Activated naive CD8-positive, alpha-beta T cell treated with anti-CD3 and anti-CD28 coated beads, Interleukin-2, amount 10 ng/mL, durations not matched to agents 7 days and 5 days (primary cell): ENCODE results near the gene HIVEP3. TPM values are rescaled to one million over a fixed set of nuclear protein-coding genes. Genes with fewer than 3 reads are reported as not detected.
A peak's percentile ranks its signal among the peaks of the same experiment; 100 is the strongest.

Source experiments
- ATAC-seq: fragments of 150-1000 bp; cut with Tn5 transposase; one replicate; pipeline ENCODE4 v1.10.0; 2021; ENCODE audit warnings: low read depth, moderate library complexity
- POLR2A ChIA-PET: fragments of 350-600 bp; sonication (Branson Sonifier 250); formaldehyde crosslinking; loops from one replicate; lab custom pipeline; 2021; ENCODE audit warnings: antibody characterized with exemption; lab: Charles Lee
- DNase-seq: peaks from one replicate; pipeline ENCODE4 v3.0.0; 2021
- H3K27ac Mint-ChIP-seq: one replicate; pipeline ENCODE4 v1.8.0; 2022; ENCODE audit warnings: mild to moderate bottlenecking, mixed read lengths
- H3K27me3 Mint-ChIP-seq: one replicate; pipeline ENCODE4 v1.8.0; 2022; ENCODE audit warnings: mild to moderate bottlenecking, moderate library complexity, mixed read lengths
- H3K36me3 Mint-ChIP-seq: one replicate; pipeline ENCODE4 v1.8.0; 2021; ENCODE audit warnings: mild to moderate bottlenecking, mixed read lengths
- H3K4me1 Mint-ChIP-seq: one replicate; pipeline ENCODE4 v1.8.0; 2021; ENCODE audit warnings: mixed read lengths
- H3K4me3 Mint-ChIP-seq: one replicate; pipeline ENCODE4 v1.8.0; 2022; ENCODE audit warnings: mild to moderate bottlenecking, moderate library complexity, mixed read lengths
- H3K9me3 Mint-ChIP-seq: one replicate; pipeline ENCODE4 v1.8.0; 2021; ENCODE audit warnings: mixed read lengths
- total RNA-seq, 2 experiments: library from RNA; stranded (reverse); gene quantifications; one replicate each; pipeline ENCODE4 v1.2.3, GENCODE V29; 2021

Gene HIVEP3
- total RNA-seq, 2 experiments from 2014 or later, result 10.1 to 10.7 TPM

DNA sequence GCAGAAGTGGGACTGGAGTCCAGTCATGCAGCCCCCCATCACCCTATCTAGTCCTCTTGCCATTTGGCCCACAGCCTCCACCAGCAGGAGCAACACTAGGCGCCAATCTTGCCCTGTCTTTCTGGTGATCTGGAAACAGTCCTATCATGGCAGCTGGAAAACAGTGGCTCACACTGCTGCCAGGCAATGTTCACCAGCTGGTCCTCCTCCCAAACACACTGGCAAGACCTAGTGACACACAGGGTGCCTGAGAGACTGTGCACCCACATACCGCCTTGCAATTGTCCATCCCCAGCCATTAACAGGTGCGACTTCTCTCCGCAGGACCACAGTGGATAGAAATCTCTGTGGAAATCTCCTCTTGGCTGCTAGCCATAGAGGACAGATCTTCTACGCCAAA is 105.5 kb downstream of the HIVEP3 start:
- ATAC-seq (no peak), DNase-seq (no peak)
- no peak overlapping the region for H3K27ac Mint-ChIP-seq
- H3K9me3 Mint-ChIP-seq, result no peaks in the 10 kb centered on the region
- peaks cover 20% of the 10 kb centered on the region for H3K4me1 Mint-ChIP-seq
- POLR2A ChIA-PET, result no interaction called here
- H3K36me3 Mint-ChIP-seq, result no peaks in the 10 kb centered on the region
- H3K27me3 Mint-ChIP-seq, result no peaks in the 10 kb centered on the region
- no peak overlapping the region for H3K4me3 Mint-ChIP-seq

DNA sequence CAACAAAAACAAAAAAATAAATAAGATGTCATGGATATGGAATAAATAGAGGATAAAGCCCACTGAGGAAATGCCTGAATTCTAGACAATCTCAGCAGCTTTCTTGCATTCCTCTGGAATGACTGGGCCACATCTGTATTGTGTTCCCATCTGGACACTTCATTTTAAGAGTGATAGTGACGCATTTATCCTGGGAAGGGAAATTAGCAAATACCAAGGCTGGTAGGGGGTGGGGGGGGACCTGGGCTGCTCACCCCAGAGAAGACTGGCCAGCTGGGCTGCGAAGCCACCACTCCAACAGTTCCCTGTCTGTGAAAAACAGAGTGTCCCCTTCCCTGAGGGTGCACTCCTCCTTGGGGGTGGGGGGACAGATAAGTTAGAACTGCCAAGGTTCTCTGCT is 106.3 kb downstream of the HIVEP3 start:
- DNase-seq (no peak), ATAC-seq (no peak)
- H3K27me3 Mint-ChIP-seq, result no peaks in the 10 kb centered on the region
- peaks cover 22% of the 10 kb centered on the region for H3K4me1 Mint-ChIP-seq
- no peaks in the 10 kb centered on the region for H3K36me3 Mint-ChIP-seq
- H3K9me3 Mint-ChIP-seq, result no peaks in the 10 kb centered on the region
- no peak overlapping the region for H3K27ac Mint-ChIP-seq
- POLR2A ChIA-PET, result interaction anchor here (1.1 to 1.4 kb wide), 2 partner anchors 80 to 151 kb away, joined by 3 read pairs; no protein-coding TSS in a partner anchor
- H3K4me3 Mint-ChIP-seq, result no peak overlapping the region

DNA sequence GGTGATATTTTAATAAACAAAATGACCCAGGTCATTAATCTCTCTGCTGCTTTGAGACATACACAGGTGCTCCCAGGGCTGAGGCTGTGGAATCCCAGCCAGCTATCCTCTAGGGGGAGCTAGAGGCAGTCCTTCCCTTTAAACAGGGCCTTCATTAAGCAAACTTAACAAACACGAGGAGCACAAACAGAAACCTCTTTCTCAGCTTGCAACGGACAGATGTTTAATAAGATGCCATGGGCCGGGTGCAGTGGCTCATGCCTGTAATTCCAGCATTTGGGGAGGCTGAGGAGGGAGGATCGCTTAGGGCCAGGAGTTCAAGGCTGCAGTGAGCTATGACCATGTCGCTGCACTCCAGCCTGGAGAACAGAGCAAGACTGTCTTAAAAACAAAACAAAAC is 106.7 kb downstream of the HIVEP3 start:
- DNase-seq (no peak), ATAC-seq (peak; percentile 65)
- POLR2A ChIA-PET, result interaction anchor here (1.1 to 1.4 kb wide), 3 partner anchors 81 to 150 kb away, joined by 3 read pairs; no protein-coding TSS in a partner anchor
- Mint-ChIP-seq H3K36me3 (no peaks in the 10 kb centered on the region), H3K27me3 (no peaks in the 10 kb centered on the region), H3K4me1 (peaks cover 26% of the 10 kb centered on the region), H3K27ac (peak overlapping the region; percentile 32), H3K9me3 (no peaks in the 10 kb centered on the region), H3K4me3 (no peak overlapping the region)

DNA sequence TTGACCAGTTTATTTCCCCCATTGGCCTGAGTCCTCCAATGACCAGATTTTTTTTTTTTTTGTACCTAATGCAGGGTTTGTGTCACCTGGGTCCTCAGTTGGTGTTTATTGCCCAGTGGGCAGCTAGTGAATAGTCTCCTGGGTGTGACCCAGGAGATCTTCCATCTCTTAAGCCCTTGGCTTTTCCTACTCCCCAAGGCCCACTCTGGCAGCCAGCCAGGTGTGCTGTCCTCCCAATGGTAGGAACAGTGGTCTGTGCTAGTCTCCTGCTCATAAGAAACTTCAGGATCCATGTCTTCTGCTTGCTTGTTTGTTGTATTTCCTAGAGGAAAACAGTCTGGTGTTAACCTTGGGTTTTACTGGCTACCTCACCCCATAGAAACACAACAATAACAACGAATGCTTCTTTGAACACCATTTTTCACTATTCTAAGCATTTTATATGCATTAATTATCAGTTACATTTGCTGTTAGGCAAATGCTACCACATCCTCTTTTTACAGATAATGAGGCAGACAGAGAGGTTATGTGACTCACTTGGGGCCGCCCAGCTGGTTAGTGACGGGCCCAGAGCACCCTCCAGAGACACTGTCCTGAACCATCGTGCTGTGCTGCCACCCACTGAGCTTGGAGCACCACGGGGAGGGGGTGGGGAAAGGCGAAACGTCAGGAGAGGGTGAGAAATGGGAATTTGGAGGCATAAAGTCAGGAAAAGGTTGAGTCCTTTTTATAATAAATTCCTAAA is 107.5 kb downstream of the HIVEP3 start:
- POLR2A ChIA-PET, result interaction anchor here (1.1 to 1.4 kb wide), 3 partner anchors 82 to 149 kb away, joined by 3 read pairs; no protein-coding TSS in a partner anchor
- H3K27me3 Mint-ChIP-seq, result no peaks in the 10 kb centered on the region
- no peak for DNase-seq
- H3K4me1 Mint-ChIP-seq, result peaks cover 34% of the 10 kb centered on the region
- H3K27ac Mint-ChIP-seq, result no peak overlapping the region
- no peak overlapping the region for H3K4me3 Mint-ChIP-seq
- ATAC-seq, result no peak
- H3K9me3 Mint-ChIP-seq, result no peaks in the 10 kb centered on the region
- H3K36me3 Mint-ChIP-seq, result no peaks in the 10 kb centered on the region

DNA sequence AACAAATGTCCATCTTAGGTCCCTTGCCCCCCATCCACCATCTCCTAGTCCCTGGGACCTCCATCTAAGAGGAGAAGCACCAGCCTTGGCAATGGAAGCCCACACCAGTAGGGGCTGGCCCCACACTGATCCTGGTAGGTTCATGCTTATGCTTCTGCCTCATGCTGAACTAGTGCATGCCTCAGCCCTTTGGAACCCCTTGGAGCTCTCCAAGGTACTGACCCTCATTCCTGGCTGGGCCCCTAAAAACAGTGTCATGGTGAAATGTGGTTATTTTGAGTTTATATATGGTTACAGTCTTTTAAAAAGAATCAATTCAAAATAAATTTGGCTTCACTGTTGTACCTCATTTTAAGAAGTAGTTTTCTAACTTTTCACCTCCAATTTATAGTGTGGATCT is 108.3 kb downstream of the HIVEP3 start:
- no peaks in the 10 kb centered on the region for H3K27me3 Mint-ChIP-seq
- H3K4me1 Mint-ChIP-seq, result peaks cover 41% of the 10 kb centered on the region
- no peaks in the 10 kb centered on the region for H3K9me3 Mint-ChIP-seq
- no peak overlapping the region for H3K27ac Mint-ChIP-seq
- ATAC-seq, result no peak
- no peak overlapping the region for H3K4me3 Mint-ChIP-seq
- POLR2A ChIA-PET, result interaction anchor here (1.4 kb wide), 1 partner anchor 109 kb away, joined by 3 read pairs; no protein-coding TSS in a partner anchor
- peak; percentile 56 for DNase-seq
- H3K36me3 Mint-ChIP-seq, result no peaks in the 10 kb centered on the region

DNA sequence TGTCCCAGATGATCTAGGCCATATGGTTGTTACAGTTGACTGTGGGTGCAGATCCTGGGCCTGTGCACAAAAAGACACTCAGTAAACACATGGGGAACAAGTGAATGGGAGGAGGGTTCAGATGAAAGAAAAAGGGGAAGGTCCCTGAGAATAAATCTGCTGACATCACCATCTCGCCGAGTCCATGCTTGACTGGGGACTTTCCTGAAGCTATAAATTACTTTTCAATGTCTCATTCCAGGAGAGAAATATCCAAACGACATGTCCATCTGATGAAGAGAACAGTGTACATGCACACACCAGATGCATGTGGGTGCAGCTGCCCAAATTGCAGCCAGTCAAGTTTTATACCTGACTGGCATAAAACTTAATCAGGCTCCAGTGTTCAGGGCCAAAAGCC is 109.0 kb downstream of the HIVEP3 start:
- peaks cover 47% of the 10 kb centered on the region for H3K4me1 Mint-ChIP-seq
- H3K27ac Mint-ChIP-seq, result no peak overlapping the region
- no peak overlapping the region for H3K4me3 Mint-ChIP-seq
- H3K9me3 Mint-ChIP-seq, result no peaks in the 10 kb centered on the region
- POLR2A ChIA-PET, result interaction anchor here (1.4 kb wide), 1 partner anchor 110 kb away, joined by 3 read pairs; no protein-coding TSS in a partner anchor
- ATAC-seq (no peak), DNase-seq (no peak)
- no peaks in the 10 kb centered on the region for H3K36me3 Mint-ChIP-seq
- no peaks in the 10 kb centered on the region for H3K27me3 Mint-ChIP-seq

DNA sequence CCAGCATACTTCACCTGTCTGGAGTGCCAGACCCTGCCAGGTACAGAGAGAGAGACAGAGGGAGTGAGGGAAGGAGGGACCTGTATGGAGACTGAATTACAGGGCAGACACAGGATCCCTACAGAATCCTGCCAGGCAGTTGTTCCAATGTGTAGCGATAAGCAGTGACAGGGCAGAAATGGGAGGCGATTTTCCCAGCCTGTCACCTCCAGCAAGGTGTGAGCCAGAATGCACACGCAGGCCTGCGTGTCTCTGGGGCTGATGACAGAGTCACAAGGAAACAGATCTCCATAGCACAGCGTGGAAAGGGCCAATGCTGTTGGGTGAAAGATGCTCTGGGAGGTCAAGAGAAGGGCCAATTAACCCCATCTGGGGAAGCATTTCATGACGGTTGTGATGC is 111.3 kb downstream of the HIVEP3 start:
- ATAC-seq, result no peak
- Mint-ChIP-seq H3K4me3 (peak overlapping the region; percentile 73), H3K36me3 (peaks cover 2% of the 10 kb centered on the region), H3K27ac (peak overlapping the region; percentile 84), H3K27me3 (no peaks in the 10 kb centered on the region), H3K4me1 (peaks cover 67% of the 10 kb centered on the region), H3K9me3 (no peaks in the 10 kb centered on the region)
- no peak for DNase-seq
- POLR2A ChIA-PET, result interaction anchor here (1.1 kb wide), 1 partner anchor 15 kb away, joined by 5 read pairs; no protein-coding TSS in a partner anchor

DNA sequence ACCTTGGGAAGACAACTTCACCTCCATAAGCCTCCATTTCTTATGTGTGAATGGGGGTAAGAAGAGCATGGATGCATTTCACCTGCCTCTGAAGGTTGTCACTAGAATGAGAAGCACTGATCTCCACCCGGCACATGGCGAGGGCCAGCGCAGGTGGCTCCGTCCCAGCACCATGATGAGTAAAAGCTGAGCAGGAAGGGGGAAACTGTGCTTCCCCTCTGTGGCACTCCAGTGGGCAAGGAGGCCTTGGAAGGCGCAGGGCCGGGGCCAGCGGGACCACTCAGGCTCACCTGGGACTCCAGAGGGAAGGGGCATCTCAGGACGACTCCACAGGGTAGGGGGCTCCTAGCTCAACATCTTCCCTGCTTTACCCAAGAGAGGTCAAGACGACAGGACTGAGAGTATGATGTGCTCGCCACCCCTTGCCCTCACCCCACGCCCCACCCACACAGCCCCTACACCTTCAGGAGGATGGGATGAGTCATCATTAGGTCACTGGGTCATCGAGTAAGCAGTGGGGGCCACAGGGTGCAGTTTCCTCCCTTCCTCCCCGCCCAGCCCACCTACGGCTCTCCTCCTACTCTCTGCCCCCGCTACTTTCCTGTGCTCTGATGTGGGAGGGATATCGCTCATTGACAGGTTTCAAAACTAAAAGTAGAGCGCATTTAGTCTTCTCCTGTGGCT is 112.1 kb downstream of the HIVEP3 start:
- peak overlapping the region; percentile 73 for H3K4me3 Mint-ChIP-seq
- DNase-seq, result peak; percentile 60
- no peaks in the 10 kb centered on the region for H3K27me3 Mint-ChIP-seq
- H3K4me1 Mint-ChIP-seq, result peaks cover 63% of the 10 kb centered on the region
- POLR2A ChIA-PET, result interaction anchor here (0.9 to 1.7 kb wide), 3 partner anchors 15 to 85 kb away, joined by 3 to 5 read pairs (median 5); no protein-coding TSS in a partner anchor
- no peaks in the 10 kb centered on the region for H3K9me3 Mint-ChIP-seq
- peak overlapping the region; percentile 84 for H3K27ac Mint-ChIP-seq
- peaks cover 2% of the 10 kb centered on the region for H3K36me3 Mint-ChIP-seq
- ATAC-seq, result peak; percentile 82

DNA sequence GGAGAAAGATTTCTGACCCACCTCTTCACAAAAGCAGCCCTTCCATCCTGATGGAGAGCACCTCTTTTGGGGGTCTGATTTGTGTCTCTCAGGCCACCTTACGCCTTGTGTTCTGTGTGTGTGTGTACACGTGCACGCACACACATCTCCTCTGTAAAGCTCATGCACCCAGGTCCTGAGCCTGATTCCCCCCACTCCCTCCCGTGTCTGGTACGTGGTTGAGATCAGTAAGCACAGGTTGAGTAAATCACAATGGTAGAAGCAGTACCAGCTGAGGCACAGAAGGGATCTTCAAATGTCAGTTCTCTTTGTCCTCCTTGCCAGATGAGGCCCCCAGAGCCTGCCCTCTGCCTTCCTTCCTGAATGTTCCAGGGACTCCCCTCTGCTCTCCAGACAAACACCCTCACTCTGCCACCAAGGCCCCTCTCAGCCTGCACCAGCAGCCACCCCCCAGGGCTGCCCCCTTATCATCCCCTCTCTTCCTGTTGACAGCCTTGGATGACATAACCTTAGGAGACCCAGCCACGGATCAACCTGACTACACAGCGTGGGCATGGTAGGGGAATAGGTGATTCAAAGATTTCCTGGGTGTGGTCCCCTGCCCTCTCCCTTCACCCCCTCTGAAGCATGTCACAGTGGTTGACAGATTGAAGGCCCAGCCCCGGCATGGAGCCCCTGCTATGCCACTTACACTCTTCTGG is 112.8 kb downstream of the HIVEP3 start:
- POLR2A ChIA-PET, result interaction anchor here (0.9 to 1.7 kb wide), 2 partner anchors 79 to 86 kb away, joined by 3 to 5 read pairs; no protein-coding TSS in a partner anchor
- peak overlapping the region; percentile 84 for H3K27ac Mint-ChIP-seq
- H3K27me3 Mint-ChIP-seq, result no peaks in the 10 kb centered on the region
- peaks cover 63% of the 10 kb centered on the region for H3K4me1 Mint-ChIP-seq
- peak; percentile 44 for DNase-seq
- H3K4me3 Mint-ChIP-seq, result peak overlapping the region; percentile 73
- H3K9me3 Mint-ChIP-seq, result no peaks in the 10 kb centered on the region
- ATAC-seq, result peak; percentile 29
- peaks cover 2% of the 10 kb centered on the region for H3K36me3 Mint-ChIP-seq

DNA sequence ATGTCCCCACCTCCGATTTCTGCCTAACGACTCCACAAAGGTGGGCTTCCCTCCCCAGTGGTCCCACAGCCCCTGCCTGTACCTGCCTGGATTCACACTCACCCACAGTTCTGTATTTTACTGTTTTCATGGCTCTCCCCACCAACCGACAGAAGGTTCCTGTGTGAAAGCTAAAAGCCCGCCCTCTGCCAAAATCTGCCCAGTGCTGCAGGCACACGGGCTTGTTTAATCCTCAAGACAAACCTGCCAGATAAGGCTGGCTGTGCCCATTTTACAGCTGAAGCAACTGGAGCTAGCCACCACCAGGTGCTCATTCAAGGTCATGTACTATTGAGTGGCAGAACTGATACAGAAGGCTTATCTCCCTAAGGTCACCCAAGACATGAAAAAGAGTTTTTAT is 114.5 kb downstream of the HIVEP3 start:
- H3K27ac Mint-ChIP-seq, result peak overlapping the region; percentile 76
- POLR2A ChIA-PET, result interaction anchor here (0.6 to 2.8 kb wide), 3 partner anchors 12 to 116 kb away, joined by 3 to 14 read pairs (median 4); partner anchors contain the start of gene HIVEP3
- ATAC-seq (no peak), DNase-seq (no peak)
- peaks cover 6% of the 10 kb centered on the region for H3K36me3 Mint-ChIP-seq
- peaks cover 72% of the 10 kb centered on the region for H3K4me1 Mint-ChIP-seq
- H3K27me3 Mint-ChIP-seq, result no peaks in the 10 kb centered on the region
- H3K9me3 Mint-ChIP-seq, result no peaks in the 10 kb centered on the region
- peak overlapping the region; percentile 20 for H3K4me3 Mint-ChIP-seq

DNA sequence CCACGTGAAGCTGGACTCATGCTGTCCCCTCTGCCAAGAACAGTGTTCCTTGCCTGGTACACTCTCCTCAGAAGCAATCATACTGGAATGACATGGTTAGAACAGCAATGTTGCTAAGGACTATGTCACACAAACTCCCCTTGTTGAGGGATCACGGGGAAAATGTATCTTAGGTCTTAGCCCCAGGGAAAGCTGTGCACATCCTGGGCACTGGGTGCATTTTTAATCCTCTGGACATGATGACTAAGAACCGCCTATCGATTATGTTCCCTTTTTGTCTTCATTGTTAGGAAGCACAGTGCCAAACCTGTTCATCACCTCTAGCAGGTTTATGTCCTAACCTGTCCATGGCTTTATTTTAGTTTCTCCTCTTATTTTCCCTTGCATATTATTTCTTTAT is 115.1 kb downstream of the HIVEP3 start:
- Mint-ChIP-seq H3K4me1 (peaks cover 75% of the 10 kb centered on the region), H3K27me3 (no peaks in the 10 kb centered on the region), H3K4me3 (peak overlapping the region; percentile 43), H3K9me3 (no peaks in the 10 kb centered on the region), H3K36me3 (peaks cover 9% of the 10 kb centered on the region), H3K27ac (peak overlapping the region; percentile 89)
- ATAC-seq (no peak), DNase-seq (no peak)
- POLR2A ChIA-PET, result interaction anchor here (1.1 to 2.8 kb wide), 2 partner anchors 11 to 115 kb away, joined by 4 to 14 read pairs; partner anchors contain the start of gene HIVEP3

DNA sequence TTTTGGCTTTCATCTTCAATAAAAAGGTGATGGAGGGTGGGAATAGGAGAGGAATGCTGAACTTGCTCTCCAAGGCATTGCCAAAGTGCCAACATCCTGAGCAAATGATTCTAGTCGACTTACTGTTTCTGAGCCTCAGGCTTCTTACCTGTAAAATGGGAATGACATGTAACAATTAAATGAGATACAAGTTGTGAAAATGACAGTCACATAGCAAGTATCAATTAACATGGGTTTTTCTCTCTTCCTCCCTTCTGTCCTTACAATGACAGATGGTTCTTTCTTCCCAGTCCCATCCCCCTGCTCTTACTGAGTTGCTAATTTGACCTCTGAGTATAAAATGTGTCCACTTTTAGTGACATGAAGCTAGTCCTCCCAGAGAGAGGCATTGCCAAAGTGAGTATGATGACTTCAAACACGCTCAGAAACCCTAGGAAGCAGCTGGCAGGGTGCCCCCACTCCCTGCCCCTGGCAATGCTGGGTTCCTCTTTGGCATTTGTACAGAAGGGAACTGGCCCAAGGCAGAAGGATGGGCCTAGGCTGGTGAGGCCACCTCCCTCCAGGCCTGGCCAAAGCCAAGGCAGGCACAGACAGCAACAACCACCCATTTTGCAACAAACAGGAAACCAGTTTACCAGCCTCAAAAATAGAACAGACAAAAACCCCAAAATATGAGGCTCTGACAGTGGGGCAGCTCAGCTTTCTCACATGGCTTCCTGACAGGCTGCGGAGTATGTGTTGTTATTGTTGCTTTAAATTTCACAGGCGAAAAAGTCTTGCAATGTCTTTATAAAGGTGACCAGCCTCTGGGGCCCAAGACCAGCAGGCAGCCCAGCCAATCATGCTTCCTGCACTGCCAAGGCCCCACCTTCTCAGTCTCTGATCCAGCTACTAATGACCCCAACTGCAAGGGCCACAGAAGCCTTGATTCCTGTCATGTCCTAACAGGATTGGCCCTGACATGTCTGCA is 115.9 kb downstream of the HIVEP3 start:
- Mint-ChIP-seq H3K9me3 (no peaks in the 10 kb centered on the region), H3K4me3 (peak overlapping the region; percentile 43), H3K27me3 (no peaks in the 10 kb centered on the region), H3K27ac (peak overlapping the region; percentile 89), H3K36me3 (peaks cover 9% of the 10 kb centered on the region), H3K4me1 (peaks cover 75% of the 10 kb centered on the region)
- ATAC-seq, result peak; percentile 31
- POLR2A ChIA-PET, result interaction anchor here (1.1 to 2.8 kb wide), 3 partner anchors 10 to 116 kb away, joined by 3 to 14 read pairs (median 4); partner anchors contain the start of gene HIVEP3
- peak; percentile 52 for DNase-seq
